Ovary (tissue), 9 donors: Measurements from ENCODE around the gene GRHPR. TPM values are rescaled to one million over a fixed set of nuclear protein-coding genes. Genes with fewer than 3 reads are reported as not detected.
"Not testable (repeated sequence)": the region's sequence is repeated elsewhere in the genome, so short reads cannot be mapped to it uniquely, and the experiment has no call there.

Source experiments
- DNase-seq, 5 donors: peaks; one replicate each; pipeline ENCODE4 v3.0.0-alpha.2; 2019 to 2020
- H3K27ac ChIP-seq, 2 donors: fragments of 200-600 bp; one replicate each; pipeline versions ENCODE4 v1.5.1 to v1.8.0; 2019 to 2022
- H3K27me3 ChIP-seq: fragments of 200-600 bp; one replicate; pipeline ENCODE4 v1.8.0; 2022
- H3K36me3 ChIP-seq: fragments of 200-600 bp; sonication (generic); one replicate; pipeline ENCODE4 v1.5.1; 2019
- H3K4me1 ChIP-seq: one replicate; pipeline ENCODE4 v1.8.1; 2013; ENCODE audit warnings: mild to moderate bottlenecking, moderate library complexity; ENCODE audit not compliant: insufficient read depth
- H3K4me3 ChIP-seq: fragments of 200-600 bp; sonication (generic); one replicate; pipeline ENCODE4 v1.5.1; 2017
- H3K9me3 ChIP-seq, 2 donors: fragments of 200-600 bp in 1 of 2; sonication (generic) in 1 of 2; one replicate each; pipeline versions ENCODE4 v1.5.1 to v1.8.1; 2013 to 2019; ENCODE audit warnings: mild to moderate bottlenecking in 1 of 2, moderate library complexity in 1 of 2
- CTCF ChIP-seq, 3 donors: fragments of 450-650 bp in 2 of 3; fragments of 200-600 bp in 1 of 3; IDR thresholded peaks; one replicate each; pipeline versions ENCODE4 v1.5.1 to v1.8.0; 2016 to 2022; ENCODE audit warnings: antibody characterized with exemption in 3 of 3, mild to moderate bottlenecking in 1 of 3
- EP300 ChIP-seq: sonication (generic); formaldehyde crosslinking; IDR thresholded peaks from one replicate; pipeline ENCODE4 v1.6.1; 2017; ENCODE audit warnings: antibody characterized with exemption
- POLR2A ChIP-seq: fragments of 450-650 bp; IDR thresholded peaks from one replicate; pipeline ENCODE4 v1.6.1; 2017; ENCODE audit warnings: antibody characterized with exemption, mild to moderate bottlenecking, moderate library complexity
- WGBS, 3 donors: extraction: QIAGEN DNeasy Blood & Tissue Kit in 1 of 3; methylation state at CpG; one replicate each; pipeline versions ENCODE4 v1.1.5 to v1.1.7; 2013 to 2017; 5-methylcytosine and 5-hydroxymethylcytosine counted together
- intact Hi-C, 4 donors: fragments of 100-400 bp; cut with DNase I; formaldehyde crosslinking; loops; one replicate each; pipeline versions ENCODE4 v1.11.0 to v1.15.1; 2022 to 2023
- polyA plus RNA-seq, 2 donors: library from polyadenylated mRNA; stranded (reverse); fragments of 200-250 nt in 1 of 2; fragments of 350-450 nt in 1 of 2; fragmentation: Illumina TruSeq in 1 of 2; extraction: RNeasy Lipid Tissue Mini Kit (QIAGEN cat#74804) in 1 of 2; gene quantifications; one replicate each; pipeline ENCODE4 v1.2.3, GENCODE V29; 2013 to 2014
- total RNA-seq, 7 donors: library from RNA; depleted of rRNA in 2 of 7; stranded (reverse); fragments of >200 nt in 2 of 7; fragmentation: NEBNext Ultra II Directional in 3 of 7; extraction: Animal tissue kit (Norgen Biotek cat#: 25700) in 3 of 7; gene quantifications; one replicate each; pipeline versions ENCODE4 v1.1.0 to v1.2.4, GENCODE V29; 2016 to 2023
- donor health status: DM: no; HTN: no; CAD: no; lungs with moderate emphysema.
- donor health status: DM: no; HTN: no; CAD: no.
- donor health status: Bipolar disorder and iron deficiency.
- donor health status: DM: yes; HTN: yes; CAD: no.
- donor health status: DM: no; HTN: no; CAD: no.
- donor health status: DM: yes; HTN: yes; CAD: no.

The GRHPR gene
- total and polyA plus RNA-seq, 9 donors: 87.5 to 138 (median 93.2) TPM

- H3K9me3 ChIP-seq: no peaks in the 10 kb centered on the region
- no peak for TF ChIP-seq EP300
- TF ChIP-seq POLR2A: no peak
- no peak for TF ChIP-seq CTCF (IDR thresholded peaks at IDR 0.05)
- no peak overlapping the region for H3K27ac ChIP-seq
- no peak for DNase-seq
- WGBS, 3 donors: 73 to 83% (median 73%) methylated on average over 8 of the region's 8 CpGs
- intact Hi-C loops: no loop called here
- no peaks in the 10 kb centered on the region for H3K4me1 ChIP-seq
- H3K36me3 ChIP-seq: no peaks in the 10 kb centered on the region
- H3K4me3 ChIP-seq: no peak overlapping the region
- H3K27me3 ChIP-seq: no peaks in the 10 kb centered on the region
Measured at GRCh38 chr9:37392272-37392671, 30.2 kb upstream of the GRHPR start.

DNA sequence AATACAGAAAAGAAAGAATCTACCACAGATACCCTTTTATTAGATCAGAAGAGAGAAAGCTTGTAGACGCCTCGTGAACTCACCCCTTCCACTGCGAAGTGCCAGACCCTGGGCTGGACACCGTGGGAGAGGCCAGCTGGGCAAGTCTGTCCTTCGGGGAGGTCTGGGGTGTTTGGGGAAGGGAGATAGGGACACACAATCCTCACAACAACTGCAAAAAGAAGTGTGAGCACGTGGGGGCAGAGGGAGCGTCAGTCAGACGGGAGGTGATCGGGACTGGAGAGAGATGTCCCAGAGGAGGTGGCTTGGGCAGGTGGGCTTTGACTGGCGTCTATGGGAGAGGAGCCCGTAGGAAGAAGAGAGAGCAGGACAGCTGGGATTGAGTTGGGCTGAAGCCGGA lies 27.3 kb upstream of the GRHPR start:
- DNase-seq: no peak
- Histone ChIP-seq H3K9me3 (no peaks in the 10 kb centered on the region), H3K27ac (no peak overlapping the region), H3K4me3 (no peak overlapping the region), H3K4me1 (no peaks in the 10 kb centered on the region), H3K36me3 (no peaks in the 10 kb centered on the region), H3K27me3 (no peaks in the 10 kb centered on the region)
- WGBS, 3 donors: 25 to 54% (median 52%) methylated on average over 12 of the region's 12 CpGs
- TF ChIP-seq EP300 (no peak), POLR2A (no peak), CTCF (IDR thresholded peaks at IDR 0.05) (no peak)
- intact Hi-C loops: no loop called here

DNA sequence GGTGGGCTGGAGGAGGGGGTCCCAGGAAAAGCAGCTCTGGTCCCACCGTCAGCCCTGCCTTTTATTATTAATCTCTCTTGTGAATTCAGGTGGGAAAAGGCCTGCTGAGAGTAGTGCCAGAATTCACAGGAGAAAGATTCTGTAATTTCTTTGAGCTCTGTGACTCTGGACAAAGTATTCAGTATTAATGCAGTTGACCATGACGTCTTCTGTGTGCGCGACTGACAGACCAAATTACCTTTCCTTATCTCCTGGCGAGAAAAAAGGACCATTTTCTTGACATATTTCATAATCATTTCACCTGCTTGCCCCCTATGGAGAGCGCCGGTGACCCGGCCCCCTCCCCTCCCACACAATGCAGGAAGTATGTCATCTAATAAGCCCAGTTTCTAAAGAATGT lies 26.8 kb upstream of the GRHPR start:
- Histone ChIP-seq H3K27me3 (no peaks in the 10 kb centered on the region), H3K9me3 (no peaks in the 10 kb centered on the region), H3K36me3 (no peaks in the 10 kb centered on the region), H3K4me3 (no peak overlapping the region), H3K27ac (no peak overlapping the region), H3K4me1 (no peaks in the 10 kb centered on the region)
- no peak for DNase-seq
- no peak for TF ChIP-seq CTCF (IDR thresholded peaks at IDR 0.05)
- no peak for TF ChIP-seq POLR2A
- TF ChIP-seq EP300: no peak
- intact Hi-C loops: no loop called here
- WGBS, 3 donors: 73 to 76% (median 73%) methylated on average over 8 of the region's 8 CpGs

- H3K27ac ChIP-seq, intact Hi-C loops, H3K4me3 ChIP-seq, H3K27me3 ChIP-seq, H3K4me1 ChIP-seq, H3K36me3 ChIP-seq, DNase-seq, H3K9me3 ChIP-seq: not testable (repeated sequence)
- WGBS, 3 donors: 91 to 98% (median 97%) methylated on average over 3 of the region's 3 CpGs
Measured at GRCh38 chr9:37397948-37398347, 24.5 kb upstream of the GRHPR start.

DNA sequence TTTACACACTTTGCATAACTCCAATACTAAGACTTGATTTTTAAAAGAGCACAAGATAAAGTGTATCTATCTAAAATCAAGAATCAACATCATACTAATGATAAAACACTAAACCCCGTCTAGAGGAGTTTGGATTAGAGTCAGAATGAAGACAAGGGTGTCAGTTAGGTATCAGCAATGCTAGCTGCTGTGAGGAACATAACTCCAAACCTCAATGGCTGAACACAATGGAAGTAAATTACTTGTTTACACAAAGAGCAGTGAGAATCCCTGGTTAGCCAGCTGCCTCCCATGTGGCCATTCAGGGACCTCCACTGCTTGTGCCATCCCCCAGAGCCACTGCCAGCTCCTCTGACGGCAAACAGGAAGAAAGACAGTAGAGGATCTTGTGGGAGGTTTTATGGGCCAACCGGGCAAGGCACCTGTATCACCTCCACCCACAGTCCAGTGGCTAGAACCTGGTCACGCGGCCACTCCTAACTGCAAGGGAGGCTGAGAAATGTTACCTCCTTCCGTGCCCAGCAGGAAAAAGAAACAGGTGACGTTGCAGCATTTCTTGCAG lies 24.0 kb upstream of the GRHPR start:
- no peaks in the 10 kb centered on the region for H3K4me1 ChIP-seq
- H3K27ac ChIP-seq: no peak overlapping the region
- no peaks in the 10 kb centered on the region for H3K9me3 ChIP-seq
- intact Hi-C loops: no loop called here
- TF ChIP-seq POLR2A (no peak), EP300 (no peak), CTCF (IDR thresholded peaks at IDR 0.05) (no peak)
- no peak overlapping the region for H3K4me3 ChIP-seq
- H3K36me3 ChIP-seq: no peaks in the 10 kb centered on the region
- DNase-seq: no peak
- WGBS, 3 donors: 79 to 88% (median 80%) methylated on average over 7 of the region's 7 CpGs
- no peaks in the 10 kb centered on the region for H3K27me3 ChIP-seq
